Thyroid gland (tissue), 4 donors: ENCODE data around the gene RRP1B.

Experiments used
- POLR2A ChIP-seq, 2 donors: fragments of 450-650 bp; IDR thresholded peaks; one replicate each; pipeline ENCODE4 v1.6.1; 2017; ENCODE audit warnings: antibody characterized with exemption in 2 of 2, mild to moderate bottlenecking in 2 of 2, moderate library complexity in 1 of 2
- TF ChIP-seq, protein P1 (sequence below), 6 experiments: fragments of 200-600 bp in 3 of 6; fragments of 450-650 bp in 3 of 6; sonication (generic) in 3 of 6; IDR thresholded peaks; one replicate each; pipeline ENCODE4 v1.5.1; 2016 to 2019; ENCODE audit warnings: antibody characterized with exemption in 6 of 6, mild to moderate bottlenecking in 2 of 6, inconsistent platforms in 1 of 6, moderate library complexity in 1 of 6

DNA sequence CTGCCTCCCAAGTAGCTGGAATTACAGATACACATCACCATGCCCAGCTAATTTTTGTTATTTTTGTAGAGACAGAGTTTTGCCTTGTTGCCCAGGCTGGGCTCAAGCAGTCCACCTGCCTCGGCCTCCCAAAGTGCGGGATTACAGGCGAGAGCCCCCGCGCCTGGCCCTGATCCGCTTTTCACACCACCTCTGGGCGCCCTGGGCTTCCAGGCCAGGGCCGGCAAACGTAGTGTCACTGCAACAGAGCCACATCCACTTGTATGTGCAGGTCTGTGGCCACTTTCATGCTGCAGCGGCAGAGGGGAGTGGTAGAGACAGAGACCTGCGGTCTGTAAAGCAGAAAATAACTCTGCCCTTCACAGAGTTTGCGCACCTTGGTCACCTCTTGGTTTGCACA, 29.5 kb downstream of the RRP1B start:
- TF ChIP-seq, protein P1, sequence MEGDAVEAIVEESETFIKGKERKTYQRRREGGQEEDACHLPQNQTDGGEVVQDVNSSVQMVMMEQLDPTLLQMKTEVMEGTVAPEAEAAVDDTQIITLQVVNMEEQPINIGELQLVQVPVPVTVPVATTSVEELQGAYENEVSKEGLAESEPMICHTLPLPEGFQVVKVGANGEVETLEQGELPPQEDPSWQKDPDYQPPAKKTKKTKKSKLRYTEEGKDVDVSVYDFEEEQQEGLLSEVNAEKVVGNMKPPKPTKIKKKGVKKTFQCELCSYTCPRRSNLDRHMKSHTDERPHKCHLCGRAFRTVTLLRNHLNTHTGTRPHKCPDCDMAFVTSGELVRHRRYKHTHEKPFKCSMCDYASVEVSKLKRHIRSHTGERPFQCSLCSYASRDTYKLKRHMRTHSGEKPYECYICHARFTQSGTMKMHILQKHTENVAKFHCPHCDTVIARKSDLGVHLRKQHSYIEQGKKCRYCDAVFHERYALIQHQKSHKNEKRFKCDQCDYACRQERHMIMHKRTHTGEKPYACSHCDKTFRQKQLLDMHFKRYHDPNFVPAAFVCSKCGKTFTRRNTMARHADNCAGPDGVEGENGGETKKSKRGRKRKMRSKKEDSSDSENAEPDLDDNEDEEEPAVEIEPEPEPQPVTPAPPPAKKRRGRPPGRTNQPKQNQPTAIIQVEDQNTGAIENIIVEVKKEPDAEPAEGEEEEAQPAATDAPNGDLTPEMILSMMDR (IDR thresholded peaks at IDR 0.05): no peak
- no peak for TF ChIP-seq POLR2A (IDR thresholded peaks at IDR 0.05)
